Activated CD4-positive, alpha-beta memory T cell treated with anti-CD3 and anti-CD28 coated beads for 36 hours (primary cell): ENCODE data around the gene SOCS3. TPM values are rescaled to one million over a fixed set of nuclear protein-coding genes. Genes with fewer than 3 reads are reported as not detected.
"Not testable (repeated sequence)": the region's sequence is repeated elsewhere in the genome, so short reads cannot be mapped to it uniquely, and the experiment has no call there.

ENCODE experiments used
- CTCF ChIA-PET: fragments of 350-600 bp; sonication (Branson Sonifier 250); formaldehyde crosslinking; loops from one replicate; lab custom pipeline; 2021; ENCODE audit warnings: antibody characterized with exemption, inconsistent platforms; lab: Charles Lee
- POLR2A ChIA-PET: fragments of 350-600 bp; sonication (Branson Sonifier 250); formaldehyde crosslinking; loops from one replicate; lab custom pipeline; 2021; ENCODE audit warnings: antibody characterized with exemption; lab: Charles Lee
- DNase-seq: peaks from one replicate; pipeline ENCODE4 v3.0.0-alpha.2; 2020
- H3K27ac Mint-ChIP-seq: one replicate; pipeline ENCODE4 v1.8.0; 2021; ENCODE audit warnings: mixed read lengths
- H3K27me3 Mint-ChIP-seq: one replicate; pipeline ENCODE4 v1.8.0; 2021; ENCODE audit warnings: mixed read lengths
- H3K36me3 Mint-ChIP-seq: one replicate; pipeline ENCODE4 v1.8.0; 2021; ENCODE audit warnings: mixed read lengths
- H3K4me1 Mint-ChIP-seq: one replicate; pipeline ENCODE4 v1.8.0; 2021; ENCODE audit warnings: low read depth, mixed read lengths
- H3K4me3 Mint-ChIP-seq: one replicate; pipeline ENCODE4 v1.8.0; 2021; ENCODE audit warnings: mild to moderate bottlenecking, mixed read lengths
- H3K9me3 Mint-ChIP-seq: one replicate; pipeline ENCODE4 v1.8.0; 2021; ENCODE audit warnings: mixed read lengths
- intact Hi-C: fragments of 100-400 bp; cut with micrococcal nuclease; formaldehyde crosslinking; loops from one replicate; pipeline ENCODE4 v1.15.1; 2023
- total RNA-seq, 2 experiments: library from RNA; stranded (reverse); gene quantifications; one replicate each; pipeline ENCODE4 v1.2.3, GENCODE V29; 2021

The SOCS3 gene
- total RNA-seq, 2 experiments from 2014 or later, result 162 to 167 TPM

GRCh38 chr17:78337244-78338109 lies 22.4 kb downstream of the SOCS3 start:
- Mint-ChIP-seq H3K27ac (no peak overlapping the region), H3K27me3 (peaks cover 1% of the 10 kb centered on the region), H3K9me3 (no peaks in the 10 kb centered on the region), H3K4me1 (peaks cover 55% of the 10 kb centered on the region), H3K4me3 (no peak overlapping the region), H3K36me3 (no peaks in the 10 kb centered on the region)
- POLR2A ChIA-PET, result no interaction called here
- intact Hi-C loops, result loop anchor here (2.0 kb wide), 1 partner anchor 23 kb away; no protein-coding TSS in a partner anchor
- DNase-seq, result no peak
- CTCF ChIA-PET, result interaction anchor here (0.6 kb wide), 1 partner anchor 433 kb away, joined by 3 read pairs; no protein-coding TSS in a partner anchor

- DNase-seq, result no peak
- ChIA-PET POLR2A (interaction anchor here (0.6 kb wide), 1 partner anchor 85 kb away, joined by 3 read pairs; no protein-coding TSS in a partner anchor), CTCF (interaction anchor here (0.6 to 1.6 kb wide), 5 partner anchors 9 to 84 kb away, joined by 3 to 7 read pairs (median 3); no protein-coding TSS in a partner anchor)
- H3K4me3 Mint-ChIP-seq, result no peak overlapping the region
- H3K36me3 Mint-ChIP-seq, result no peaks in the 10 kb centered on the region
- no peaks in the 10 kb centered on the region for H3K27me3 Mint-ChIP-seq
- no peaks in the 10 kb centered on the region for H3K9me3 Mint-ChIP-seq
- H3K4me1 Mint-ChIP-seq, result peaks cover 49% of the 10 kb centered on the region
- H3K27ac Mint-ChIP-seq, result no peak overlapping the region
- intact Hi-C loops, result no loop called here
Observed at GRCh38 chr17:78335209-78335608, 24.7 kb downstream of the SOCS3 start.

GRCh38 chr17:78332991-78333390 lies 26.9 kb downstream of the SOCS3 start:
- Mint-ChIP-seq H3K4me3 (no peak overlapping the region), H3K27me3 (no peaks in the 10 kb centered on the region), H3K36me3 (no peaks in the 10 kb centered on the region), H3K27ac (peak overlapping the region; percentile 76), H3K4me1 (peaks cover 40% of the 10 kb centered on the region), H3K9me3 (no peaks in the 10 kb centered on the region)
- ChIA-PET CTCF (interaction anchor here (0.7 kb wide), 1 partner anchor 89 kb away, joined by 3 read pairs; no protein-coding TSS in a partner anchor), POLR2A (no interaction called here)
- intact Hi-C loops, result no loop called here
- DNase-seq, result no peak

DNA sequence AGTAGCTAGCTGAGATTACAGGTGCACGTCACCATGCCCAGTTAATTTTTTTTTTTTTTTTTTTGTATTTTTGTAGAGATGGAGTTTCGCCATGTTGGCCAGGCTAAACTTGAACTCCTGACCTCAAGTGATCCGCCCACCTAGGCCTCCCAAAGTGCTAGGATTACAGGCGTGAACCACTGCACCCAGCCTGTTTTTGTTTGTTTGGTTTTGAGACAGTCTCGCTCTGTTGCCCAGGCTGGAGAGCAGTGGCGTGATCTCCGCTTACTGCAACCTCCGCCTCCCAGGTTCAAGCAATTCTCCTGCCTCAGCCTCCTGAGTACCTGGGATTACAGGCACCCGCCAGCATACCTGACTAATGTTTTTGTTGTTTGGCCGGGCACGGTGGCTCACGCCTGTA lies 28.5 kb downstream of the SOCS3 start:
- POLR2A ChIA-PET, H3K4me3 Mint-ChIP-seq, CTCF ChIA-PET, H3K9me3 Mint-ChIP-seq, H3K36me3 Mint-ChIP-seq, intact Hi-C loops, H3K27ac Mint-ChIP-seq, H3K27me3 Mint-ChIP-seq, DNase-seq: not testable (repeated sequence)
- H3K4me1 Mint-ChIP-seq, result peaks cover 36% of the 10 kb centered on the region

DNA sequence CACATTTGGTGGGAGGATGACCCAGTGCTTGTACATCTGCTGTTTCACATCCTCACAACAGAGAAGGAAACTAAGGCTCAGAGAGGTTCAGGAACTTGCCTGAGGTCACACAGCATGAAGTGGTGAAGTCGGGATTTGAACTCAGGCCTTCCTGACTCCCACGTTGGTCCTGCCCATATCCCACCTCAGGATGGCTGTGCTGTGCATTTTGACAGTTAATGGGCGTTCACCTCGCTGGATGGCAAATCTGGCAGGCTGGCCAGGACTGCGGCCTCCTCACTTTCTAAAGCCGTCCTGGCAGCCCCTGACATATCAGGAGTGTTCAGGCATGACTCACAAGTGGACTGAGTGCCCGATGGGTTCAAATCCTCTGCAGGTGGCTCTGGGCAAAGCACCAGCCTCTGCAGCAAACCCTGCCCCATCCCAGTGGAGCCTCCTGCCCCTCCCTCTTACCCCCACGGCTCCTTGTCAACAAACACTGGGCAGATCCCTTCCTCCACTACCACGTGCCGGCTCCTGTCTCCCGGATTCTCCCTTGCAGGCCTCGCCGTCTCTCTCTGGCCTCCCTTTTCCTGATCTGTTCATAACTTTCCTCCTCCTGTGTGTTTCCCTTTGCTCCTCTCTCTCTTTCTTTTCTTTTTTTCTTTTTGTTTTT lies 29.2 kb downstream of the SOCS3 start:
- H3K27ac Mint-ChIP-seq, result no peak overlapping the region
- H3K27me3 Mint-ChIP-seq, result no peaks in the 10 kb centered on the region
- peaks cover 36% of the 10 kb centered on the region for H3K4me1 Mint-ChIP-seq
- no peaks in the 10 kb centered on the region for H3K9me3 Mint-ChIP-seq
- no peak overlapping the region for H3K4me3 Mint-ChIP-seq
- CTCF ChIA-PET, result no interaction called here
- POLR2A ChIA-PET, result no interaction called here
- intact Hi-C loops, result no loop called here
- H3K36me3 Mint-ChIP-seq, result no peaks in the 10 kb centered on the region
- DNase-seq, result no peak

- H3K27ac Mint-ChIP-seq, result peak overlapping the region; percentile 18
- H3K36me3 Mint-ChIP-seq, result no peaks in the 10 kb centered on the region
- peaks cover 34% of the 10 kb centered on the region for H3K4me1 Mint-ChIP-seq
- ChIA-PET CTCF (no interaction called here), POLR2A (interaction anchor here (0.8 to 1.1 kb wide), 2 partner anchors 10 to 11 kb away, joined by 3 to 4 read pairs; no protein-coding TSS in a partner anchor)
- no peak overlapping the region for H3K4me3 Mint-ChIP-seq
- intact Hi-C loops, result no loop called here
- DNase-seq, result peak; percentile 62
- H3K27me3 Mint-ChIP-seq, result no peaks in the 10 kb centered on the region
- no peaks in the 10 kb centered on the region for H3K9me3 Mint-ChIP-seq
Observed at GRCh38 chr17:78329263-78330059, 30.4 kb downstream of the SOCS3 start.

GRCh38 chr17:78327880-78328279 lies 32.0 kb downstream of the SOCS3 start:
- no peak overlapping the region for H3K27ac Mint-ChIP-seq
- no peaks in the 10 kb centered on the region for H3K36me3 Mint-ChIP-seq
- intact Hi-C loops, result no loop called here
- no peaks in the 10 kb centered on the region for H3K27me3 Mint-ChIP-seq
- POLR2A ChIA-PET, result no interaction called here
- no peaks in the 10 kb centered on the region for H3K9me3 Mint-ChIP-seq
- H3K4me3 Mint-ChIP-seq, result no peak overlapping the region
- peaks cover 32% of the 10 kb centered on the region for H3K4me1 Mint-ChIP-seq
- no peak for DNase-seq
- CTCF ChIA-PET, result no interaction called here

DNA sequence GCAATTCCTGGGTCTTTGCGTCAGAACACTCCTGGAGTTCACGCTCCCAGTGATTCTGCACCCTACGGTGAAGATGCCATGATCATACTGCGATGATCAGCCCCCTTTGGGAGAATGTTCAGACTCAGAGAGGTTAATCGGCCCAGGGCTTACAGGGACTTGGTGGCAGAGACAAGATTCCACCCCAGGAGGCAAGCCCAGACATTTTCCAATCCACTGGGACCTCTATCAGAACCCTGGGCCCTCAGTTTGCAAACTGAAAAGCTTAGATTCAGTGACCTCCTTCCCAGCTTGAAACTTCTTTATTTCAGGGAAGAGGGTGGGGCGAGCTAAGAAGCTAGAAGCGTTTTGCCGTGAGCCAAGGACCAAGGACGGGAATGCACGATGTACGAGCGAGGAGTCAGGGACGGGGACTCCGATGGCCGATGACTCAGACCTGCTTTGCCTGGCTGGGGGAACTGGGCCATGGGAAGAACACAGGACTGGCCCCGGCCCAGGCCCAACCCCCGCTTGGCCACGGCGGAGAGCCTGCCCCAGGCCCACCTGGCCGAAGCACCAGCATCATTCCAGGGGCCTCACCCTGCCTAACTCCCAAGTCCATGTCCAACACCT lies 34.7 kb downstream of the SOCS3 start:
- Mint-ChIP-seq H3K27me3 (no peaks in the 10 kb centered on the region), H3K4me3 (no peak overlapping the region), H3K27ac (no peak overlapping the region), H3K9me3 (no peaks in the 10 kb centered on the region), H3K4me1 (peaks cover 24% of the 10 kb centered on the region), H3K36me3 (no peaks in the 10 kb centered on the region)
- DNase-seq, result no peak
- ChIA-PET CTCF (interaction anchor here (0.7 to 1.3 kb wide), 2 partner anchors 11 to 97 kb away, joined by 3 to 6 read pairs; no protein-coding TSS in a partner anchor), POLR2A (no interaction called here)
- intact Hi-C loops, result no loop called here

DNA sequence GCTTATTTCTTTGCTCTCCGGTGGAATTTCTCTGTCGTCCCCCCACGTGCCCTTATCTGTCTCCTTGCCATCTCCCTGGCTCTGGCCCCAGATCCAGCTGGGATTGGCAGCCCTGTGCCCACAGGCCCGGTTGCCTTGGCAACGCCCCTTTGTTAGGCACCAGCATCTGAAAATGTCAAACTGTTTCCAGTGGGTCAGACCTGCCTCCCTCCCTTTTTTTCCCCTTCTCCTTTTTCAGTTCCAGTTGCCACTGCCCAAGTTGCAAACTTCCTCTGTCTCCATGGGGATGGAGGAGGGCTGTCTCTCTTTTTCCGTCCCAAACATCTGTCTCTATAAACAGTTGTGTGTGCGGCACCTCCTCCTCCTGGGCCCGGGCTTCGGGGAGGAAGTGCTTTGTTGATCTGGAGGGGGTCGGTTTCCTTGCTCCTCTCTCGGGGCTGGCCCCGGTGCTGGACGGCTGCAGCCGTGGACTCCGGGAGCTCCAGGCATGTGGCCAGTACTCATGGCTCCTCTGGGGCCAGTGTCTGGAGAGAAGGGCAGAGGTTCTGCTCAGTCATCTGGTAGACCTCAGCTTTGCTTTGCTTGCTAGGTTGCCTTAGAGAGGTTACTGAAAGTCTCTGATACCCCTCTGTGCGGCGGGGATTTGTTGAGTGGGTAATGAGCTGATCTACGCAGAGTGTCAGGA lies 35.3 kb downstream of the SOCS3 start:
- intact Hi-C loops, result no loop called here
- Mint-ChIP-seq H3K27ac (peak overlapping the region; percentile 8), H3K9me3 (no peaks in the 10 kb centered on the region), H3K27me3 (no peaks in the 10 kb centered on the region), H3K36me3 (no peaks in the 10 kb centered on the region), H3K4me3 (no peak overlapping the region), H3K4me1 (peaks cover 24% of the 10 kb centered on the region)
- CTCF ChIA-PET, result interaction anchor here (1.3 kb wide), 1 partner anchor 97 kb away, joined by 6 read pairs; no protein-coding TSS in a partner anchor
- POLR2A ChIA-PET, result no interaction called here
- peak; percentile 50 for DNase-seq

GRCh38 chr17:78323826-78324390 lies 36.0 kb downstream of the SOCS3 start:
- intact Hi-C loops, result no loop called here
- ChIA-PET POLR2A (no interaction called here), CTCF (no interaction called here)
- Mint-ChIP-seq H3K4me3 (no peak overlapping the region), H3K36me3 (no peaks in the 10 kb centered on the region), H3K9me3 (no peaks in the 10 kb centered on the region), H3K27me3 (no peaks in the 10 kb centered on the region), H3K4me1 (peaks cover 18% of the 10 kb centered on the region), H3K27ac (no peak overlapping the region)
- no peak for DNase-seq
